VCaP (cell line): ENCODE measurements around the gene RAB37.

Experiments
- H3K27ac ChIP-seq: fragments of 450-650 bp; 2 replicates; pipeline ENCODE4 v1.5.1; 2017
- TF ChIP-seq, protein P1 (sequence below): fragments of 450-650 bp; conservative IDR thresholded peaks from 2 replicates; pipeline ENCODE4 v1.5.1; 2017; ENCODE audit warnings: mild to moderate bottlenecking, moderate library complexity

Gene RAB37

GRCh38 chr17:74776044-74776962 lies 39.2 kb downstream of the RAB37 start, which contains the start of gene NAT9:
Gene NAT9, minus strand, starts transcription at chr17:74776345. Its CDS starts 647 bp downstream, at chr17:74775698.
- TF ChIP-seq, protein P1, sequence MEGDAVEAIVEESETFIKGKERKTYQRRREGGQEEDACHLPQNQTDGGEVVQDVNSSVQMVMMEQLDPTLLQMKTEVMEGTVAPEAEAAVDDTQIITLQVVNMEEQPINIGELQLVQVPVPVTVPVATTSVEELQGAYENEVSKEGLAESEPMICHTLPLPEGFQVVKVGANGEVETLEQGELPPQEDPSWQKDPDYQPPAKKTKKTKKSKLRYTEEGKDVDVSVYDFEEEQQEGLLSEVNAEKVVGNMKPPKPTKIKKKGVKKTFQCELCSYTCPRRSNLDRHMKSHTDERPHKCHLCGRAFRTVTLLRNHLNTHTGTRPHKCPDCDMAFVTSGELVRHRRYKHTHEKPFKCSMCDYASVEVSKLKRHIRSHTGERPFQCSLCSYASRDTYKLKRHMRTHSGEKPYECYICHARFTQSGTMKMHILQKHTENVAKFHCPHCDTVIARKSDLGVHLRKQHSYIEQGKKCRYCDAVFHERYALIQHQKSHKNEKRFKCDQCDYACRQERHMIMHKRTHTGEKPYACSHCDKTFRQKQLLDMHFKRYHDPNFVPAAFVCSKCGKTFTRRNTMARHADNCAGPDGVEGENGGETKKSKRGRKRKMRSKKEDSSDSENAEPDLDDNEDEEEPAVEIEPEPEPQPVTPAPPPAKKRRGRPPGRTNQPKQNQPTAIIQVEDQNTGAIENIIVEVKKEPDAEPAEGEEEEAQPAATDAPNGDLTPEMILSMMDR = no peak
- peak within 1 kb of the TSS; percentile 72; the same call in 1 of the 2 replicates for H3K27ac ChIP-seq

- TF ChIP-seq, protein P1 = no peak
- peak overlapping the region; percentile 72; the same call in 1 of the 2 replicates for H3K27ac ChIP-seq
These were observed 39.9 kb downstream of the RAB37 start for GRCh38 chr17:74776990-74777389.

GRCh38 chr17:74777901-74778515 lies 41.0 kb downstream of the RAB37 start:
- TF ChIP-seq, protein P1 = no peak

GRCh38 chr17:74778960-74779359 lies 41.9 kb downstream of the RAB37 start:
- TF ChIP-seq, protein P1 = no peak
- no peak overlapping the region for H3K27ac ChIP-seq

More at GRCh38 chr17:74777901-74778515, 41.0 kb downstream of the RAB37 start:
- H3K27ac ChIP-seq = no peak overlapping the region

GRCh38 chr17:74779501-74779900 lies 42.4 kb downstream of the RAB37 start:
- H3K27ac ChIP-seq = no peak overlapping the region
- TF ChIP-seq, protein P1 = no peak

DNA sequence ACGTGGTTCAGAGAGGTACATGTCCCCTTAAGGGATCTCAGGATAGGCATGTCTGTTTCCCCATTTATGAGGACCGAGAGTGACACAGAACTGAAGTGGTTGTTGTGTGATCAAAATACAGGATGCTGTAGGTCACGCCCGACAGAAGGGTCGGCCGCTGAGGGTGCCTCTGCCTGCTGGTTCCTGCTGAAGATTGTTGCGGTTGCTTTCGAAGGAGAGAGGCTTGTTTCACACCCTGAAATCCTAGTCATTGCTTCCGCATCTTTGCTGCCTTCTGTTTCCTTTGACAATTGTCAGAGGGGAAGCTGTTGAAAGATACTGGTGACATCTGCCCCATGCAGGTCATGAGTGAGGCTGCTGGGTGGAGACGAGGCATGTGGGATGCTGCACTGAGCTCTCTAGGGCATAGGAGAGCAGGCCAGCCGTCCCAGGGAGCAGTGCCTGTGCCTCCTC lies 42.9 kb downstream of the RAB37 start:
- TF ChIP-seq, protein P1 = no peak
- H3K27ac ChIP-seq = no peak overlapping the region
